ENCODE data around the gene ALG5. TPM values are rescaled to one million over a fixed set of nuclear protein-coding genes. Genes with fewer than 3 reads are reported as not detected.

Gene ALG5
- total and polyA plus RNA-seq, 2 experiments from 2014 or later, result 29.6 to 76.2 TPM

DNA sequence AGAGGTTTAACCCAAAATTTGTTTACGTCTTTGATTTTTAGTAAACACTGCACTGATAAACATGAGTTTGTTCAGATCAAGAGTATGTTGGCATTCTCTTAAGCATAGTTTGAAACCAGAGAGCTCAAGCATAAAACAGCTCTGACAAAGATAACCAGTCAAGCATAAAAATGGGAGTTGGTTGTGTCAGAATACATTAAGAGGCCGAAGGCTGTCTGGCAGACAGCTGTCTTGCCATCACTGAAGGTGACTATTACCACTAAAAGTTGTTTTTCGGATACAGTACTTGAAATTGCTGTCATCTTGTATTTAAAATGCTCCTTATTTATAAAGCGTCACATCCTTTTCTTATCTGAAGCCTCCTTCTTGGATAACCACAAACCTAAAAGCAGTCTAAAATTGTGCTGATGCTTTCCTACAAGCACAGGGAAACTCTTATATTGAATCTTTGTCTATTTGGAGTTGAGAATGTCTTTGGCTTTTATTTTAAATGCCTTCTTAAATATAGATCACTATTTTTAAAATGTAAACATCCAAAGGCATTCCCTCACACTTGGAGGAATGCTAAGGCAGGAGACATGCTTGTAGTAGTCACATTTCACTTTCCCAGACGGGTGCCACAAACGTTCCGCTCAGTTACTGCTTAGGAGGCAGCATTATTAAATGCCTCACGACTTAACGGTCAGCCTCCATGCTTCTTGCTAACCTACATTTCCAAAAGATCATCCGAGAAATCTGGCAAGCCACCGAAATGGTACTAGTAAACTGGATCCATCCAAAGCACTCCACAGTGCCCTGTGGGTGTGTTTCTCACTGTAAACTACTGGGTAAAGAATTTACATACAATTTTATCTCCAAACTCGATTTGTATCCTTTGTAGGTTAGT is 80.7 kb downstream of the ALG5 start:
- Histone ChIP-seq H3K9me3 (ENCODE audit: low read depth) (no peaks in the 10 kb centered on the region), H3K27ac (peak overlapping the region; percentile 87), H3K27me3 (replicated peaks; ENCODE audit: insufficient read depth) (no peaks in the 10 kb centered on the region), H3K4me3 (peak overlapping the region; percentile 89), H4K20me1 (ENCODE audit: insufficient read depth) (no peaks in the 10 kb centered on the region), H3K4me1 (ENCODE audit: insufficient read depth) (peaks cover 18% of the 10 kb centered on the region), H2AFZ (peak overlapping the region; percentile 86), H3K36me3 (ENCODE audit: low read depth) (no peaks in the 10 kb centered on the region), H3K4me2 (ENCODE audit: unreplicated experiment) (peak overlapping the region; percentile 85), H3F3A (ENCODE audit: insufficient read depth) (peaks cover 28% of the 10 kb centered on the region), H3K9ac (peak overlapping the region; percentile 88), H3K9me2 (ENCODE audit: insufficient read depth) (no peaks in the 10 kb centered on the region), H3K79me2 (ENCODE audit: insufficient read depth) (peaks cover 49% of the 10 kb centered on the region)
- WGBS, 2 experiments (ENCODE audit: low coverage in 1 of 2, low lambda C conversion rate in 2 of 2, missing lambda C conversion rate in 2 of 2), result 19 to 20% methylated on average over 12 of the region's 12 CpGs
- DNase-seq, result peak; percentile 58
- no peak for TF ChIP-seq EZH2 (IDR thresholded peaks at IDR 0.05; ENCODE audit: insufficient read depth, poor library complexity, severe bottlenecking)
- TF ChIP-seq EZH2phosphoT487 (IDR thresholded peaks at IDR 0.05; ENCODE audit: insufficient read depth, low read depth), result no peak
- in situ Hi-C loops (cut with MboI), result no loop called here

DNA sequence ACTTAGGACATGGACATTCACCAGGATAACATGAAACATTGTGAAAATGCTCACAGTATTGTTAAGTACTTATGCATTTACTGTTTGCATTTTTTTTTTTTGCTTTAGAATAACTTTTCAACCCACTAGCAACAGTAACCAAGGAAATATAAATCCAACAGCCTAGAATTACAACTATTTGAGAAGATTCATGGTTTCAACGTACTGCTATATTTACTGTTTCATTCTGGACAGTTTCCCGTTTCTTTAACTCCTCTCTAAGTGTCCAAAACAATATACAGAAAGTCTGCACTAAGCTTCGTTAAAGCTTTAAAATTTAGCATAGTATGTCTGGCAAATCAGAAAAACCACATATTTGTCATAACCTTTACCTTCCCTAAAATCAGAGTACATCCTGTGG is 81.8 kb downstream of the ALG5 start:
- Histone ChIP-seq H3K4me2 (ENCODE audit: unreplicated experiment) (peak overlapping the region; percentile 85), H3K36me3 (ENCODE audit: low read depth) (no peaks in the 10 kb centered on the region), H3K4me1 (ENCODE audit: insufficient read depth) (peaks cover 18% of the 10 kb centered on the region), H3K27ac (peak overlapping the region; percentile 87; the same call in 1 of the 2 replicates), H3K9me2 (ENCODE audit: insufficient read depth) (no peaks in the 10 kb centered on the region), H3K27me3 (replicated peaks; ENCODE audit: insufficient read depth) (no peaks in the 10 kb centered on the region), H3K79me2 (ENCODE audit: insufficient read depth) (peaks cover 61% of the 10 kb centered on the region), H3F3A (ENCODE audit: insufficient read depth) (peaks cover 28% of the 10 kb centered on the region), H2AFZ (no peak overlapping the region), H4K20me1 (ENCODE audit: insufficient read depth) (no peaks in the 10 kb centered on the region), H3K9me3 (ENCODE audit: low read depth) (no peaks in the 10 kb centered on the region), H3K9ac (no peak overlapping the region), H3K4me3 (peak overlapping the region; percentile 89; the same call in 1 of the 2 replicates)
- 80 to 88% methylated on average over 3 of the region's 3 CpGs for WGBS, 2 experiments (ENCODE audit: low coverage in 1 of 2, low lambda C conversion rate in 2 of 2, missing lambda C conversion rate in 2 of 2)
- in situ Hi-C loops (cut with MboI), result no loop called here
- DNase-seq, result peak; percentile 4
- TF ChIP-seq EZH2phosphoT487 (IDR thresholded peaks at IDR 0.05; ENCODE audit: insufficient read depth, low read depth), result no peak
- TF ChIP-seq EZH2 (IDR thresholded peaks at IDR 0.05; ENCODE audit: insufficient read depth, poor library complexity, severe bottlenecking), result no peak

DNA sequence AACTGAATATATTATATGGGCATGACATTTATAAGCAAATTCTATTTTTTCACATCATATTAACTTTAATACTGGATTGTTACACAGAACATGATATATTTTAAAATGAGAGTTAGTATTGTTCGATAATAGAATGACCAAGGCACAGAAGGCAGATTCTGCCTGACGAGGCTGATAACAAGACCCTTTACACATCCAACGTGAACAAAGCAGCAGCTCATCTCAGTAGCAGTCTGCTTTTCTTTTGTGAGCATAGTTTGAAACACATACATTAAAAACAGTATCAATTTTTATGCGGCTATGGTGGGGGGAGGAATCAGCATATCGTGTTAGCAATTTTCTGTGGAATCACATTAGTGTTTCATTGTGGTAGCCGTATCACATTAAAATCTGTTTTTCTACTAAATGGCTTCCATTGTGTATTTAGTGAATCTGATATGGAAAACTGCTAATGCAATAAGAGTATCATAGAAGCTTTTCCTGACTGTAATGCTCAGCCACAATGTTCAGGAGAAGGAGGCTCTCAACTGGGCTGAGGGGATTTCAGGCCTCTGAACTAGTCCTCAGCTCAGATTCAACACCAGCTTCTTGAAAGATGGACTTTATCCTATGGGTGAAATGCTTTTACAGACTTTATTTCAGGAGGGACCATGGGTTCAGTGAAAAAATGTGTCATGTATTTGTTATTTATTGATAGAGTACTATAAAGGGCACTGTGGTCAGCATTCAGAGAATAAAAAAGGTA is 83.1 kb downstream of the ALG5 start:
- Histone ChIP-seq H3K4me1 (ENCODE audit: insufficient read depth) (peaks cover 18% of the 10 kb centered on the region), H3K27ac (no peak overlapping the region), H3K79me2 (ENCODE audit: insufficient read depth) (peaks cover 71% of the 10 kb centered on the region), H3K9me3 (ENCODE audit: low read depth) (no peaks in the 10 kb centered on the region), H3K36me3 (ENCODE audit: low read depth) (no peaks in the 10 kb centered on the region), H3K9ac (no peak overlapping the region), H4K20me1 (ENCODE audit: insufficient read depth) (no peaks in the 10 kb centered on the region), H2AFZ (no peak overlapping the region), H3K9me2 (ENCODE audit: insufficient read depth) (no peaks in the 10 kb centered on the region), H3K4me2 (ENCODE audit: unreplicated experiment) (no peak overlapping the region), H3K4me3 (no peak overlapping the region), H3K27me3 (replicated peaks; ENCODE audit: insufficient read depth) (no peaks in the 10 kb centered on the region), H3F3A (ENCODE audit: insufficient read depth) (peaks cover 18% of the 10 kb centered on the region)
- WGBS, 2 experiments (ENCODE audit: low coverage in 1 of 2, low lambda C conversion rate in 2 of 2, missing lambda C conversion rate in 2 of 2), result 97 to 98% methylated on average over 6 of the region's 6 CpGs
- no peak for DNase-seq
- in situ Hi-C loops (cut with MboI), result no loop called here
- TF ChIP-seq EZH2phosphoT487 (IDR thresholded peaks at IDR 0.05; ENCODE audit: insufficient read depth, low read depth) (no peak), EZH2 (IDR thresholded peaks at IDR 0.05; ENCODE audit: insufficient read depth, poor library complexity, severe bottlenecking) (no peak)

DNA sequence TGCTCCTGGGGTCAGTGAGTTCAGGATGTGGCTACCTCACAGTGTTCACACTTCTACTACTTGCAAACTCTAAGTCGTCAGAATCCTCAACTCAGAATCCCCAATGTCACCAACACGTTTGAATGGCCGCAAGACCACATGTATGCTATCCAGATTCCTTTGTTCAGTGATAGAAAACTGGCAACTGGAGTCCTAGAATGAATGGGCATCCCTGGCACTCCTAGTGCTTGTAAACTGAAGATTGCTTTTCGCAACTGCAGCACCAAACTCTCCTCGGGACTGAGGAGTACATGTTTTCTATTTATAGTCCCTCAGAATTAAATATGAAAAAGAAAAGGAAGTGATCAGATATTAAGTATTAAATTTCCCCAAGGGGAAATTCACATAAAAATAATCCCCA is 84.0 kb downstream of the ALG5 start:
- in situ Hi-C loops (cut with MboI), result no loop called here
- Histone ChIP-seq H3K27me3 (replicated peaks; ENCODE audit: insufficient read depth) (no peaks in the 10 kb centered on the region), H3K36me3 (ENCODE audit: low read depth) (no peaks in the 10 kb centered on the region), H4K20me1 (ENCODE audit: insufficient read depth) (no peaks in the 10 kb centered on the region), H3K79me2 (ENCODE audit: insufficient read depth) (peaks cover 80% of the 10 kb centered on the region), H3K9ac (no peak overlapping the region), H2AFZ (no peak overlapping the region), H3K27ac (no peak overlapping the region), H3K9me2 (ENCODE audit: insufficient read depth) (no peaks in the 10 kb centered on the region), H3K4me3 (no peak overlapping the region), H3K9me3 (ENCODE audit: low read depth) (no peaks in the 10 kb centered on the region), H3K4me1 (ENCODE audit: insufficient read depth) (peaks cover 18% of the 10 kb centered on the region), H3F3A (ENCODE audit: insufficient read depth) (peaks cover 12% of the 10 kb centered on the region), H3K4me2 (ENCODE audit: unreplicated experiment) (no peak overlapping the region)
- DNase-seq, result no peak
- no peak for TF ChIP-seq EZH2phosphoT487 (IDR thresholded peaks at IDR 0.05; ENCODE audit: insufficient read depth, low read depth)
- no peak for TF ChIP-seq EZH2 (IDR thresholded peaks at IDR 0.05; ENCODE audit: insufficient read depth, poor library complexity, severe bottlenecking)
- WGBS, 2 experiments (ENCODE audit: low coverage in 1 of 2, low lambda C conversion rate in 2 of 2, missing lambda C conversion rate in 2 of 2), result 74 to 79% methylated on average over 5 of the region's 5 CpGs
